GM12878 (cell line): ENCODE measurements around the gene YWHAG. TPM values are rescaled to one million over a fixed set of nuclear protein-coding genes. Genes with fewer than 3 reads are reported as not detected.

Experiments used
- BHLHE40 ChIP-seq, 2 experiments: fragments of 450-650 bp in 1 of 2; IDR thresholded peaks; 2 replicates each; pipeline ENCODE4 v1.6.1; 2011 to 2017; ENCODE audit warnings: low read depth in 2 of 2, borderline replicate concordance in 1 of 2, improper control_type of control experiment in 1 of 2, low read length in 1 of 2, mild to moderate bottlenecking in 1 of 2
- CBFB ChIP-seq: IDR thresholded peaks from 2 replicates; pipeline ENCODE4 v1.6.1; 2016; ENCODE audit warnings: antibody characterized with exemption, low read depth
- EP300 ChIP-seq, 2 experiments: fragments of 150-350 bp in 1 of 2; IDR thresholded peaks; 2 replicates each; pipeline ENCODE4 v1.6.1; 2011 to 2012; ENCODE audit warnings: low read depth in 2 of 2, low read length in 2 of 2, borderline replicate concordance in 1 of 2, improper control_type of control experiment in 1 of 2, inconsistent platforms in 1 of 2; ENCODE audit not compliant: control insufficient read depth in 1 of 2
- ETV6 ChIP-seq, 2 experiments: fragments of 450-650 bp in 1 of 2; IDR thresholded peaks in 1 of 2; conservative IDR thresholded peaks in 1 of 2; 2 replicates each; pipeline ENCODE4 v1.6.1; 2014; ENCODE audit warnings: antibody characterized with exemption in 1 of 2, borderline replicate concordance in 1 of 2, low read depth in 1 of 2, mild to moderate bottlenecking in 1 of 2, moderate library complexity in 1 of 2
- FOXK2 ChIP-seq: fragments of 450-650 bp; IDR thresholded peaks from 2 replicates; pipeline ENCODE4 v1.6.1; 2017; ENCODE audit warnings: mild to moderate bottlenecking, moderate library complexity
- MXI1 ChIP-seq: fragments of 150-350 bp; IDR thresholded peaks from 2 replicates; pipeline ENCODE4 v1.6.1; 2011; ENCODE audit warnings: low read depth, mild to moderate bottlenecking, inconsistent platforms, low read length, improper control_type of control experiment
- NFYB ChIP-seq: IDR thresholded peaks from 2 replicates; pipeline ENCODE4 v1.6.1; 2011; ENCODE audit warnings: low read depth, mild to moderate bottlenecking, low read length, improper control_type of control experiment, moderate library complexity; ENCODE audit not compliant: insufficient read depth
- NR2F1 ChIP-seq: fragments of 450-650 bp; conservative IDR thresholded peaks from 2 replicates; pipeline ENCODE4 v1.6.1; 2017; ENCODE audit warnings: mild to moderate bottlenecking
- PML ChIP-seq: IDR thresholded peaks from 2 replicates; pipeline ENCODE4 v1.6.1; 2012; ENCODE audit warnings: low read length, inconsistent platforms
- POLR2A ChIP-seq: IDR thresholded peaks from 2 replicates; pipeline ENCODE4 v1.6.1; 2011; ENCODE audit warnings: low read depth, mild to moderate bottlenecking, low read length
- POLR2AphosphoS2 ChIP-seq: IDR thresholded peaks from 2 replicates; pipeline ENCODE4 v1.6.1; 2011; ENCODE audit warnings: low read depth, mild to moderate bottlenecking, low read length, improper control_type of control experiment, moderate library complexity
- RAD51 ChIP-seq: fragments of 450-650 bp; IDR thresholded peaks from 2 replicates; pipeline ENCODE4 v1.6.1; 2016; ENCODE audit warnings: moderate library complexity, mild to moderate bottlenecking, inconsistent platforms
- RFX5 ChIP-seq: IDR thresholded peaks from 2 replicates; pipeline ENCODE4 v1.6.1; 2011; ENCODE audit warnings: low read depth, low read length, improper control_type of control experiment
- SMAD1 ChIP-seq: fragments of 450-650 bp; IDR thresholded peaks from 2 replicates; pipeline ENCODE4 v1.6.1; 2018; ENCODE audit warnings: mild to moderate bottlenecking, low read depth; ENCODE audit not compliant: partially characterized antibody
- SMARCA5 ChIP-seq: fragments of 450-650 bp; IDR thresholded peaks from 2 replicates; pipeline ENCODE4 v1.6.1; 2017; ENCODE audit warnings: mild to moderate bottlenecking
- STAT3 ChIP-seq: IDR thresholded peaks from 2 replicates; pipeline ENCODE4 v1.6.1; 2011; ENCODE audit warnings: low read depth, low read length, improper control_type of control experiment
- TAF1 ChIP-seq: IDR thresholded peaks from 2 replicates; pipeline ENCODE4 v1.6.1; 2011; ENCODE audit warnings: mild to moderate bottlenecking, low read depth, low read length, borderline replicate concordance
- TCF3 ChIP-seq: IDR thresholded peaks from 2 replicates; pipeline ENCODE4 v1.6.1; 2012; ENCODE audit warnings: low read depth, mild to moderate bottlenecking, low read length, borderline replicate concordance; ENCODE audit not compliant: insufficient read depth
- YBX1 ChIP-seq: fragments of 450-650 bp; IDR thresholded peaks from 2 replicates; pipeline ENCODE4 v1.6.1; 2016; ENCODE audit warnings: antibody characterized with exemption
- ZBTB4 ChIP-seq: fragments of 450-650 bp; formaldehyde crosslinking; IDR thresholded peaks from 2 replicates; pipeline ENCODE4 v1.4.0; 2022; ENCODE audit warnings: mild to moderate bottlenecking, moderate library complexity
- ZNF274 ChIP-seq: IDR thresholded peaks from one replicate; pipeline ENCODE4 v1.8.0; 2011; ENCODE audit not compliant: insufficient read length, insufficient read depth
- polyA plus RNA-seq, 11 experiments: library from polyadenylated mRNA; depleted of rRNA in 4 of 11; unstranded in 6 of 11; stranded (reverse) in 5 of 11; fragments of >200 nt; fragmentation: Nextera tagmentation in 4 of 11; fragmentation: Illumina TruSeq in 1 of 11; extraction: Ambion mirVana in 4 of 11; extraction: Trizol in 1 of 11; gene quantifications; 1 replicate in 1 of 11; 2 replicates in 10 of 11; pipeline versions ENCODE4 v1.2.1 to v1.2.3, GENCODE V29; 2011 to 2016; ENCODE audit warnings: inconsistent platforms in 2 of 11, missing spikeins in 2 of 11, low read depth in 1 of 11
- total RNA-seq, 4 experiments: library from RNA; depleted of rRNA in 3 of 4; stranded (reverse); fragments of >200 nt in 3 of 4; fragmentation: Illumina TruSeq in 1 of 4; extraction: Trizol in 1 of 4; gene quantifications; 2 replicates each; pipeline versions ENCODE4 v1.2.1 to v1.2.3, GENCODE V29; 2013 to 2021
- TF ChIP-seq, protein P1 (sequence below): IDR thresholded peaks from 2 replicates; pipeline ENCODE4 v1.6.1; 2011; ENCODE audit warnings: mild to moderate bottlenecking, low read depth, low read length, moderate library complexity; ENCODE audit not compliant: insufficient replicate concordance
- TF ChIP-seq, protein P2 (sequence below): IDR thresholded peaks from 2 replicates; pipeline ENCODE4 v1.6.1; 2012; ENCODE audit warnings: low read length, inconsistent platforms
- TF ChIP-seq, protein P3 (sequence below): fragments of 450-650 bp; IDR thresholded peaks from 2 replicates; pipeline ENCODE4 v1.6.1; 2016; ENCODE audit warnings: mild to moderate bottlenecking

Gene YWHAG
- total and polyA plus RNA-seq, 10 of the 15 experiments (the other 5 are each of a cell fraction or from before 2014, with no cell fraction given): 20.2 to 157 (median 41.3) TPM

DNA sequence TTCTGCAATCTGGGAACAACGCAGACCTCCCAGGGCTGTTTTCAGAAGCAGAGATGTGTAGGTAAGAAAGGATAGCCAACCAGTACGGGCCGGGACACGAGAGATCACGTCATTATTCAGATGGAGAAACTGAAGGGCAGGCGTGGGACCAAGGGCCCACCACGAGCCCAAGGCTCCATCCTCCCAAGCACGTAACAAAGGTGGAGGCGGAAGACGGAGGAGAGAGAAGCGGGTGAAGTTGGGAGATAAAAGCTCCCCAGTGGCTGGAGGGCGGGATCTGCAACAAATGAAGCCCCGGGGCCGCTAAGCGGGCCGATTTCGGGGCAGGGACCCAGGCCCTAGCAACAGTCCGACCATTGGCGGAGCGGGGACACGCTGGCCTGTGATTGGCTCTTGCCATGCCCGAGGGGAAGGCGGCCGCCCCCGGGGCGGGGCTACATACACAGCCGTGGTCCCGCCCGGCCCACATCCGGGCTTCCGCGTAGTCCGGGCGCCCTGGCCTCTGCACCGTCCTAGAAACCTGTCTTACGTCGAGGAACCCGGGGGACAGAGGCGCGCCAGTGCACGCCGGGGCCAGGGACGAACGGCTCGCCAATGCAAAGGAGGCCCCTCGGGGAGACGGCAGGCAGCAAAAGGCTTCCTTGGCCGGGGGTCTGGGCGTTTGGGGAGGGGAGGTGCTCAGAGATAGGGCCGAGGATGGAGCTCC lies 40.9 kb downstream of the YWHAG start (continued):
- TF ChIP-seq, protein P1, sequence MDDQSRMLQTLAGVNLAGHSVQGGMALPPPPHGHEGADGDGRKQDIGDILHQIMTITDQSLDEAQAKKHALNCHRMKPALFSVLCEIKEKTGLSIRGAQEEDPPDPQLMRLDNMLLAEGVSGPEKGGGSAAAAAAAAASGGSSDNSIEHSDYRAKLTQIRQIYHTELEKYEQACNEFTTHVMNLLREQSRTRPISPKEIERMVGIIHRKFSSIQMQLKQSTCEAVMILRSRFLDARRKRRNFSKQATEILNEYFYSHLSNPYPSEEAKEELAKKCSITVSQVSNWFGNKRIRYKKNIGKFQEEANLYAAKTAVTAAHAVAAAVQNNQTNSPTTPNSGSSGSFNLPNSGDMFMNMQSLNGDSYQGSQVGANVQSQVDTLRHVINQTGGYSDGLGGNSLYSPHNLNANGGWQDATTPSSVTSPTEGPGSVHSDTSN: no peak
- TF ChIP-seq NR2F1 (no peak), NFYB (peak; percentile 96), TCF3 (0 out of 2 replicates have a peak, but pooled peaks have one; percentile 7), POLR2A (peak; percentile 85), EP300 (IDR thresholded peaks at IDR 0.05; ENCODE audit: borderline replicate concordance in 1 of 2, control insufficient read depth in 1 of 2, low read depth in 2 of 2, low read length in 2 of 2) (peak in 1 of 2 experiments; percentile 5; a peak in 1 of 4 replicates), SMAD1 (peak; percentile 54), ZNF274 (no peak), ETV6 (conservative IDR thresholded peaks at IDR 0.05 in 1 of 2, IDR thresholded peaks at IDR 0.05 in 1 of 2; ENCODE audit: borderline replicate concordance in 1 of 2, low read depth in 1 of 2) (no peak), STAT3 (no peak), CBFB (0 out of 2 replicates have a peak, but pooled peaks have one; percentile 40), RFX5 (peak; percentile 100), SMARCA5 (no peak), MXI1 (no peak), POLR2AphosphoS2 (peak; percentile 59; the same call in 1 of the 2 replicates), TAF1 (peak; percentile 72; the same call in 1 of the 2 replicates), BHLHE40 (IDR thresholded peaks at IDR 0.05; ENCODE audit: borderline replicate concordance in 1 of 2, low read depth in 2 of 2, low read length in 1 of 2) (peak; percentile 80 to 85), YBX1 (no peak), FOXK2 (no peak), RAD51 (no peak), PML (peak; percentile 76; the same call in 1 of the 2 replicates), ZBTB4 (no peak; the same call in 1 of the 2 replicates)
- TF ChIP-seq, protein P2, sequence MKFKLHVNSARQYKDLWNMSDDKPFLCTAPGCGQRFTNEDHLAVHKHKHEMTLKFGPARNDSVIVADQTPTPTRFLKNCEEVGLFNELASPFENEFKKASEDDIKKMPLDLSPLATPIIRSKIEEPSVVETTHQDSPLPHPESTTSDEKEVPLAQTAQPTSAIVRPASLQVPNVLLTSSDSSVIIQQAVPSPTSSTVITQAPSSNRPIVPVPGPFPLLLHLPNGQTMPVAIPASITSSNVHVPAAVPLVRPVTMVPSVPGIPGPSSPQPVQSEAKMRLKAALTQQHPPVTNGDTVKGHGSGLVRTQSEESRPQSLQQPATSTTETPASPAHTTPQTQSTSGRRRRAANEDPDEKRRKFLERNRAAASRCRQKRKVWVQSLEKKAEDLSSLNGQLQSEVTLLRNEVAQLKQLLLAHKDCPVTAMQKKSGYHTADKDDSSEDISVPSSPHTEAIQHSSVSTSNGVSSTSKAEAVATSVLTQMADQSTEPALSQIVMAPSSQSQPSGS: no peak
- TF ChIP-seq, protein P3, sequence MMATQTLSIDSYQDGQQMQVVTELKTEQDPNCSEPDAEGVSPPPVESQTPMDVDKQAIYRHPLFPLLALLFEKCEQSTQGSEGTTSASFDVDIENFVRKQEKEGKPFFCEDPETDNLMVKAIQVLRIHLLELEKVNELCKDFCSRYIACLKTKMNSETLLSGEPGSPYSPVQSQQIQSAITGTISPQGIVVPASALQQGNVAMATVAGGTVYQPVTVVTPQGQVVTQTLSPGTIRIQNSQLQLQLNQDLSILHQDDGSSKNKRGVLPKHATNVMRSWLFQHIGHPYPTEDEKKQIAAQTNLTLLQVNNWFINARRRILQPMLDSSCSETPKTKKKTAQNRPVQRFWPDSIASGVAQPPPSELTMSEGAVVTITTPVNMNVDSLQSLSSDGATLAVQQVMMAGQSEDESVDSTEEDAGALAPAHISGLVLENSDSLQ: peak; percentile 34; the same call in 1 of the 2 replicates
